ENCODE results near the gene ZNF576. TPM values are rescaled to one million over a fixed set of nuclear protein-coding genes. Genes with fewer than 3 reads are reported as not detected.

The ZNF576 gene
- total and polyA plus RNA-seq, 2 of the 13 experiments (the other 11 are each of a cell fraction or from before 2014, with no cell fraction given), result 7.2 to 9.6 TPM

DNA sequence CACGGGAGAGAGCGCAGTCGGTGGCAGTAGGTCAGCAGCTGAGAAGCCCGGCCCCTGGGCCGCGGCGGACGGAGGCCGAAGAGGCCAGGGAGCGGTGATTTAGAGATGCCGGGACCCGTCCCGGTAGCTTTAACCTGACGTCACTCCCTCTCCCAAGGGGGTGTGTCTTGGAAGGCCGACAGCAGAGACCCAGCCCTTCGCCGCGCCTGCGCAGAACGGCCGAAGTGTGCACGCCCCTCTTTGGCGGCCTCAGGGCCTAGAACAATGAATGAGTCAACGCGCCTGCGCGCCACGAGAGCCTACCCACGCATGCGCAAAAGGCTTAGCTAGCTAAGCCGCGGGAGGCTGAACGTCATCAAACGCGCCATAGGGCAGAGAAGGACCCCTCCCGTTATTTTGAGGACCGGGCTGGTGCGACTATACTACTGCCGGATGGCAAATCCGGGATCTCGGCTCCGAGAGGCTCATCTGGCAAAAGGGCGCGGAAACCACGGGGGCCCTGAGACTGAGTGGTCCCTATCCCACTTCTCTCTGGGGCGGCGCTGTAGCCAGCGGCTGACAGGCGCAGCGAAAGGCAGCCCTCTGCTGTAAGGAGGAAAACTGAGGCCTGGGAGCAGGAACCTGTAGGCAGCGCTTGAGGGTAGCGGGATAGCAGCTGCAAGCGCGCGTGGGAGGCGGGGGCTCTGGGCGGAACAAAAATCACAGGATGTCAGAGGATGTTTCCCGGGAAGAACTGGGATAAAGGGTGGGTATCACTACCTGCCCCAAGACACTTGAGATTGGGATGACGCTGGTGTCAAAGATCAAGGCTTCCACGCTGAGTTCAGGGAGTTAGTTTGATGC lies at the start of gene ZNF576, which contains the start of gene IRGQ (continued):
- no peak for TF ChIP-seq CCAR2 (optimal IDR thresholded peaks at IDR 0.05; ENCODE audit: low read depth, low read length)
- no peak; the same call in 1 of the 2 replicates for TF ChIP-seq TSC22D2 (CRISPR knock-in tag; IDR thresholded peaks at IDR 0.05; ENCODE audit: borderline replicate concordance)
- TF ChIP-seq, protein P1, sequence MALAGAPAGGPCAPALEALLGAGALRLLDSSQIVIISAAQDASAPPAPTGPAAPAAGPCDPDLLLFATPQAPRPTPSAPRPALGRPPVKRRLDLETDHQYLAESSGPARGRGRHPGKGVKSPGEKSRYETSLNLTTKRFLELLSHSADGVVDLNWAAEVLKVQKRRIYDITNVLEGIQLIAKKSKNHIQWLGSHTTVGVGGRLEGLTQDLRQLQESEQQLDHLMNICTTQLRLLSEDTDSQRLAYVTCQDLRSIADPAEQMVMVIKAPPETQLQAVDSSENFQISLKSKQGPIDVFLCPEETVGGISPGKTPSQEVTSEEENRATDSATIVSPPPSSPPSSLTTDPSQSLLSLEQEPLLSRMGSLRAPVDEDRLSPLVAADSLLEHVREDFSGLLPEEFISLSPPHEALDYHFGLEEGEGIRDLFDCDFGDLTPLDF (CRISPR knock-in tag; IDR thresholded peaks at IDR 0.05), result peak; percentile 70; the same call in 1 of the 2 replicates
- peak; percentile 80 for TF ChIP-seq GABPB1 (CRISPR knock-in tag; IDR thresholded peaks at IDR 0.05)
- peak; percentile 5; the same call in 1 of the 2 replicates for TF ChIP-seq SP4 (CRISPR knock-in tag; IDR thresholded peaks at IDR 0.05)
- TF ChIP-seq ZMYM3 (CRISPR knock-in tag; IDR thresholded peaks at IDR 0.05), result no peak
- TF ChIP-seq BHLHE40 (IDR thresholded peaks at IDR 0.05; ENCODE audit: low read length), result peak; percentile 34; the same call in 1 of the 2 replicates
- TF ChIP-seq MEF2D (CRISPR knock-in tag; IDR thresholded peaks at IDR 0.05), result no peak; the same call in 1 of the 2 replicates
- TF ChIP-seq, protein P2, sequence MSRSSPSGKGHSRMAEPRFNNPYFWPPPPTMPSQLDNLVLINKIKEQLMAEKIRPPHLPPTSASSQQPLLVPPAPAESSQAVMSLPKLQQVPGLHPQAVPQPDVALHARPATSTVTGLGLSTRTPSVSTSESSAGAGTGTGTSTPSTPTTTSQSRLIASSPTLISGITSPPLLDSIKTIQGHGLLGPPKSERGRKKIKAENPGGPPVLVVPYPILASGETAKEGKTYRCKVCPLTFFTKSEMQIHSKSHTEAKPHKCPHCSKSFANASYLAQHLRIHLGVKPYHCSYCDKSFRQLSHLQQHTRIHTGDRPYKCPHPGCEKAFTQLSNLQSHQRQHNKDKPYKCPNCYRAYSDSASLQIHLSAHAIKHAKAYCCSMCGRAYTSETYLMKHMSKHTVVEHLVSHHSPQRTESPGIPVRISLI (CRISPR knock-in tag; IDR thresholded peaks at IDR 0.05; ENCODE audit: borderline replicate concordance), result no peak; the same call in 1 of the 2 replicates
- TF ChIP-seq KDM3A (CRISPR knock-in tag; IDR thresholded peaks at IDR 0.05; ENCODE audit: low read depth), result no peak
- TF ChIP-seq, protein P3, sequence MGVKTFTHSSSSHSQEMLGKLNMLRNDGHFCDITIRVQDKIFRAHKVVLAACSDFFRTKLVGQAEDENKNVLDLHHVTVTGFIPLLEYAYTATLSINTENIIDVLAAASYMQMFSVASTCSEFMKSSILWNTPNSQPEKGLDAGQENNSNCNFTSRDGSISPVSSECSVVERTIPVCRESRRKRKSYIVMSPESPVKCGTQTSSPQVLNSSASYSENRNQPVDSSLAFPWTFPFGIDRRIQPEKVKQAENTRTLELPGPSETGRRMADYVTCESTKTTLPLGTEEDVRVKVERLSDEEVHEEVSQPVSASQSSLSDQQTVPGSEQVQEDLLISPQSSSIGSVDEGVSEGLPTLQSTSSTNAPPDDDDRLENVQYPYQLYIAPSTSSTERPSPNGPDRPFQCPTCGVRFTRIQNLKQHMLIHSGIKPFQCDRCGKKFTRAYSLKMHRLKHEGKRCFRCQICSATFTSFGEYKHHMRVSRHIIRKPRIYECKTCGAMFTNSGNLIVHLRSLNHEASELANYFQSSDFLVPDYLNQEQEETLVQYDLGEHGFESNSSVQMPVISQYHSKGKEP (CRISPR knock-in tag; IDR thresholded peaks at IDR 0.05), result no peak
- peak; percentile 60 for TF ChIP-seq AGO1 (IDR thresholded peaks at IDR 0.05; ENCODE audit: low read depth, low read length, poor library complexity, severe bottlenecking)
- no peak for TF ChIP-seq NKX3-1 (CRISPR knock-in tag; IDR thresholded peaks at IDR 0.05)
- TF ChIP-seq TAF1 (CRISPR knock-in tag; IDR thresholded peaks at IDR 0.05), result peak; percentile 62
- no peak for TF ChIP-seq ZNF878 (CRISPR knock-in tag; IDR thresholded peaks at IDR 0.05)
- no peak for TF ChIP-seq ZNF7 (CRISPR knock-in tag; IDR thresholded peaks at IDR 0.05)
- TF ChIP-seq, protein P4, sequence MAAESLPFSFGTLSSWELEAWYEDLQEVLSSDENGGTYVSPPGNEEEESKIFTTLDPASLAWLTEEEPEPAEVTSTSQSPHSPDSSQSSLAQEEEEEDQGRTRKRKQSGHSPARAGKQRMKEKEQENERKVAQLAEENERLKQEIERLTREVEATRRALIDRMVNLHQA (CRISPR knock-in tag; IDR thresholded peaks at IDR 0.05), result no peak
- no peak for TF ChIP-seq MAFG (CRISPR knock-in tag; IDR thresholded peaks at IDR 0.05)
- TF ChIP-seq, protein P5, sequence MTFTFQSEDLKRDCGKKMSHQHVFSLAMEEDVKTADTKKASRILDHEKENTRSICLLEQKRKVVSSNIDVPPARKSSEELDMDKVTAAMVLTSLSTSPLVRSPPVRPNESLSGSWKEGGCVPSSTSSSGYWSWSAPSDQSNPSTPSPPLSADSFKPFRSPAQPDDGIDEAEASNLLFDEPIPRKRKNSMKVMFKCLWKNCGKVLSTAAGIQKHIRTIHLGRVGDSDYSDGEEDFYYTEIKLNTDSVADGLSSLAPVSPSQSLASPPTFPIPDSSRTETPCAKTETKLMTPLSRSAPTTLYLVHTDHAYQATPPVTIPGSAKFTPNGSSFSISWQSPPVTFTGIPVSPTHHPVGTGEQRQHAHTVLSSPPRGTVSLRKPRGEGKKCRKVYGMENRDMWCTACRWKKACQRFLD (CRISPR knock-in tag; IDR thresholded peaks at IDR 0.05; ENCODE audit: borderline replicate concordance), result no peak
